HEK293T (cell line): ENCODE measurements around the gene C1orf210.

Experiments used
- ARNT ChIP-seq: fragments of 450-650 bp; IDR thresholded peaks from 2 replicates; pipeline ENCODE4 v1.6.1; 2017; ENCODE audit warnings: mild to moderate bottlenecking
- BHLHE40 ChIP-seq: fragments of 450-650 bp; IDR thresholded peaks from 2 replicates; pipeline ENCODE4 v1.6.1; 2016; ENCODE audit warnings: mild to moderate bottlenecking, moderate library complexity, borderline replicate concordance
- FOXA1 ChIP-seq: fragments of 450-650 bp; IDR thresholded peaks from 2 replicates; pipeline ENCODE4 v1.6.1; 2016; ENCODE audit warnings: mild to moderate bottlenecking
- FOXK2 ChIP-seq: fragments of 450-650 bp; IDR thresholded peaks from 2 replicates; pipeline ENCODE4 v1.6.1; 2016; ENCODE audit warnings: mild to moderate bottlenecking
- FOXM1 ChIP-seq: fragments of 450-650 bp; IDR thresholded peaks from 2 replicates; pipeline ENCODE4 v1.6.1; 2017; ENCODE audit warnings: mild to moderate bottlenecking, borderline replicate concordance
- HDGF ChIP-seq: fragments of 450-650 bp; IDR thresholded peaks from 2 replicates; pipeline ENCODE4 v1.6.1; 2017; ENCODE audit warnings: antibody characterized with exemption, borderline replicate concordance
- L3MBTL2 ChIP-seq: fragments of 450-650 bp; conservative IDR thresholded peaks from 2 replicates; pipeline ENCODE4 v1.6.1; 2016; ENCODE audit warnings: mild to moderate bottlenecking
- SP1 ChIP-seq: fragments of 450-650 bp; IDR thresholded peaks from 2 replicates; pipeline ENCODE4 v1.6.1; 2017
- TARDBP ChIP-seq: fragments of 450-650 bp; IDR thresholded peaks from 2 replicates; pipeline ENCODE4 v1.6.1; 2016

DNA sequence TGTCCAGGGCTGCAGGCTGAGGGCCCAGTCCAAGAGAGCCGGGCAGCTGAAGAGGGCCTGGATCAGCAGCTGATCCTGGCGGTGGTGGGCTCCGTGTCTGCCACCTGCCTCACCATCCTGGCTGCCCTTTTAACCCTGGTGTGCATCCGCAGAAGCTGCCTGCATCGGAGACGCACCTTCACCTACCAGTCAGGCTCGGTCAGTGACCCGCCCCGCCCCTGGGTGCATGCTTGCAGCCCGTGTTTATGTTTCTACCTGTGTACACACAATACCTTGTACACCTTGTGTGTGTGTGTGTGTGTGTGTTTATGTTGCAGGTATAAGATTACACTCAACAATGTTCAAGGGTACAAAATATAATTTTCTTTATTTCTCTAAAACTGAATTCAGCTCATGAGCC lies 28.4 kb upstream of the C1orf210 start:
- no peak for TF ChIP-seq BHLHE40
- TF ChIP-seq TARDBP: no peak
- no peak for TF ChIP-seq ARNT
- no peak for TF ChIP-seq FOXM1
- no peak for TF ChIP-seq FOXK2
- TF ChIP-seq L3MBTL2: no peak
- TF ChIP-seq HDGF: no peak
- TF ChIP-seq SP1: no peak
- TF ChIP-seq FOXA1: no peak
